IMR-90 (cell line): ENCODE data around the gene LAMA3. TPM values are rescaled to one million over a fixed set of nuclear protein-coding genes. Genes with fewer than 3 reads are reported as not detected.

Experiments
- ATAC-seq: fragments of 200-7000 bp; cut with Tn5 transposase; 2 replicates; pipeline ENCODE4 v1.9.1; 2020; ENCODE audit warnings: low read depth, mild to moderate bottlenecking, moderate library complexity
- BruUV-seq: library from RNA; stranded (reverse); fragments of 400-500 nt; replicated peaks from 2 replicates; lab custom pipeline; 2021; lab: Mats Ljungman, UMichigan
- CTCF ChIA-PET: fragments of 300-600 bp; formaldehyde crosslinking; extraction: SDS; loops from one replicate; lab custom pipeline; 2021; ENCODE audit warnings: antibody characterized with exemption; lab: Yijun Ruan, JAX
- POLR2A ChIA-PET: fragments of 300-600 bp; sonication (Branson Sonifier 250); formaldehyde crosslinking; loops from one replicate; lab custom pipeline; 2022; ENCODE audit warnings: antibody characterized with exemption; ENCODE audit not compliant: unreplicated experiment; lab: Charles Lee
- DNase-seq: peaks from one replicate; pipeline ENCODE4 v3.0.0; 2013
- H2AFZ ChIP-seq: replicated peaks from 2 replicates; pipeline ENCODE3; 2013; ENCODE audit warnings: low read length, mild to moderate bottlenecking; ENCODE audit not compliant: poor library complexity
- H2AK5ac ChIP-seq: 2 replicates; pipeline ENCODE4 v1.6.1; 2013; ENCODE audit warnings: low read depth, low read length, inconsistent platforms
- H2AK9ac ChIP-seq: replicated peaks from 2 replicates; pipeline ENCODE3; 2013; ENCODE audit warnings: mild to moderate bottlenecking, low read depth, low read length, moderate library complexity; ENCODE audit not compliant: poor library complexity
- H2BK120ac ChIP-seq: 2 replicates; pipeline ENCODE4 v1.6.1; 2013; ENCODE audit warnings: low read depth, low read length, inconsistent platforms
- H2BK15ac ChIP-seq: 3 replicates; pipeline ENCODE4 v1.6.1; 2013; ENCODE audit warnings: low read depth, low read length, inconsistent platforms
- H2BK20ac ChIP-seq: 2 replicates; pipeline ENCODE4 v1.6.1; 2013; ENCODE audit warnings: low read depth, mild to moderate bottlenecking, inconsistent platforms, low read length, moderate library complexity
- H2BK5ac ChIP-seq: 2 replicates; pipeline ENCODE4 v1.6.1; 2013; ENCODE audit warnings: mild to moderate bottlenecking, low read depth, low read length, inconsistent platforms; ENCODE audit not compliant: poor library complexity, severe bottlenecking
- H3K14ac ChIP-seq: replicated peaks from 2 replicates; pipeline ENCODE4 v1.6.1; 2013; ENCODE audit warnings: low read depth, low read length, inconsistent platforms
- H3K18ac ChIP-seq: 2 replicates; pipeline ENCODE4 v1.6.1; 2013; ENCODE audit warnings: low read depth, low read length, control low read depth
- H3K23ac ChIP-seq: 2 replicates; pipeline ENCODE4 v1.6.1; 2013; ENCODE audit warnings: low read depth, low read length, inconsistent platforms
- H3K27ac ChIP-seq: 2 replicates; pipeline ENCODE4 v1.5.1; 2013; ENCODE audit warnings: mild to moderate bottlenecking, control low read depth, low read length; ENCODE audit not compliant: insufficient read depth
- H3K27me3 ChIP-seq: 2 replicates; pipeline ENCODE4 v1.6.1; 2013; ENCODE audit warnings: low read length; ENCODE audit not compliant: control insufficient read depth, insufficient read depth
- H3K36me3 ChIP-seq: 2 replicates; pipeline ENCODE4 v1.6.1; 2013; ENCODE audit warnings: low read length, mixed read lengths; ENCODE audit not compliant: control insufficient read depth, insufficient read depth
- H3K4ac ChIP-seq: 2 replicates; pipeline ENCODE4 v1.6.1; 2013; ENCODE audit warnings: low read depth, low read length, inconsistent platforms
- H3K4me1 ChIP-seq: 2 replicates; pipeline ENCODE4 v1.6.1; 2013; ENCODE audit warnings: low read length, mixed read lengths; ENCODE audit not compliant: control insufficient read depth, insufficient read depth
- H3K4me2 ChIP-seq: 2 replicates; pipeline ENCODE4 v1.6.1; 2013; ENCODE audit warnings: low read depth, mild to moderate bottlenecking, control low read depth, low read length, moderate library complexity
- H3K4me3 ChIP-seq: 2 replicates; pipeline ENCODE4 v1.5.1; 2013; ENCODE audit warnings: low read depth, mild to moderate bottlenecking, control low read depth, low read length, moderate library complexity; ENCODE audit not compliant: insufficient read depth
- H3K56ac ChIP-seq: 2 replicates; pipeline ENCODE4 v1.6.1; 2013; ENCODE audit warnings: low read length, inconsistent platforms; ENCODE audit not compliant: insufficient read depth; ENCODE audit errors: extremely low read depth
- H3K79me1 ChIP-seq, 2 experiments: 2 replicates each; pipeline ENCODE4 v1.6.1; 2013; ENCODE audit warnings: low read length in 2 of 2, inconsistent platforms in 1 of 2, low read depth in 1 of 2
- H3K9ac ChIP-seq: 2 replicates; pipeline ENCODE4 v1.6.1; 2013; ENCODE audit warnings: low read depth, low read length, control low read depth
- H3K9me1 ChIP-seq: 2 replicates; pipeline ENCODE4 v1.6.1; 2013; ENCODE audit warnings: low read length, inconsistent platforms; ENCODE audit not compliant: insufficient read depth
- H3K9me3 ChIP-seq: 2 replicates; pipeline ENCODE4 v1.6.1; 2013; ENCODE audit warnings: low read length; ENCODE audit not compliant: control insufficient read depth, insufficient read depth
- H4K20me1 ChIP-seq: 2 replicates; pipeline ENCODE4 v1.6.1; 2013; ENCODE audit warnings: low read length, inconsistent platforms; ENCODE audit not compliant: insufficient read depth
- H4K5ac ChIP-seq: 2 replicates; pipeline ENCODE4 v1.6.1; 2013; ENCODE audit warnings: mild to moderate bottlenecking, low read depth, low read length, control low read depth
- H4K8ac ChIP-seq, 2 experiments: 2 replicates each; pipeline ENCODE4 v1.6.1; 2013; ENCODE audit warnings: low read depth in 2 of 2, low read length in 2 of 2, control low read depth in 1 of 2, inconsistent platforms in 1 of 2
- H4K91ac ChIP-seq: 2 replicates; pipeline ENCODE4 v1.6.1; 2013; ENCODE audit warnings: low read depth, low read length, inconsistent platforms; ENCODE audit not compliant: insufficient read depth
- BHLHE40 ChIP-seq: fragments of 150-350 bp; IDR thresholded peaks from 2 replicates; pipeline ENCODE4 v1.6.1; 2016; ENCODE audit warnings: mild to moderate bottlenecking, low read depth, low read length
- CEBPB ChIP-seq: IDR thresholded peaks from 2 replicates; pipeline ENCODE4 v1.6.1; 2012; ENCODE audit warnings: low read depth, low read length, improper control_type of control experiment
- CHD1 ChIP-seq: IDR thresholded peaks from 2 replicates; pipeline ENCODE4 v1.6.1; 2012; ENCODE audit warnings: low read depth, low read length, improper control_type of control experiment
- FOS ChIP-seq: fragments of 150-350 bp; IDR thresholded peaks from 2 replicates; pipeline ENCODE4 v1.6.1; 2016; ENCODE audit warnings: low read depth, low read length
- MAZ ChIP-seq: IDR thresholded peaks from 2 replicates; pipeline ENCODE4 v1.6.1; 2012; ENCODE audit warnings: low read depth, mild to moderate bottlenecking, low read length, improper control_type of control experiment, moderate library complexity, borderline replicate concordance
- MXI1 ChIP-seq: IDR thresholded peaks from 2 replicates; pipeline ENCODE4 v1.6.1; 2012; ENCODE audit warnings: low read depth, mild to moderate bottlenecking, low read length, moderate library complexity, borderline replicate concordance
- NFE2L2 ChIP-seq: fragments of 150-350 bp; IDR thresholded peaks from 2 replicates; pipeline ENCODE4 v1.6.1; 2016; ENCODE audit warnings: low read depth, mild to moderate bottlenecking, low read length
- POLR2A ChIP-seq: IDR thresholded peaks from 2 replicates; pipeline ENCODE4 v1.6.1; 2012; ENCODE audit warnings: mild to moderate bottlenecking, low read depth, low read length
- RAD21 ChIP-seq: IDR thresholded peaks from 2 replicates; pipeline ENCODE4 v1.6.1; 2012; ENCODE audit warnings: low read length, improper control_type of control experiment
- RCOR1 ChIP-seq: IDR thresholded peaks from 2 replicates; pipeline ENCODE4 v1.6.1; 2012; ENCODE audit warnings: mild to moderate bottlenecking, low read length, improper control_type of control experiment; ENCODE audit not compliant: insufficient replicate concordance
- RFX5 ChIP-seq: IDR thresholded peaks from 2 replicates; pipeline ENCODE4 v1.8.0; 2012; ENCODE audit warnings: low read depth, mild to moderate bottlenecking, low read length, moderate library complexity
- WGBS, 2 experiments: methylation state at CpG; one replicate each; pipeline versions ENCODE4 v1.1.5 to v1.1.7; 2013; ENCODE audit warnings: missing lambda C conversion rate in 2 of 2; ENCODE audit not compliant: insufficient read length in 1 of 2; ENCODE audit errors: extremely low coverage in 2 of 2; 5-methylcytosine and 5-hydroxymethylcytosine counted together
- dilution Hi-C: fragments of 300-500 bp; cut with HindIII; formaldehyde crosslinking; loops from one replicate; pipeline ENCODE4 v1.14.3; 2018; ENCODE audit warnings: low sequenced_read_pairs; ENCODE audit not compliant: unreplicated experiment
- in situ Hi-C: fragments of 300-500 bp; cut with MboI; formaldehyde crosslinking; loops from 3 replicates; pipeline ENCODE4 v1.14.3; 2019; ENCODE audit warnings: low sequenced_read_pairs, inconsistent platforms, mixed read lengths
- intact Hi-C: fragments of 100-400 bp; cut with micrococcal nuclease; formaldehyde crosslinking; loops from 2 replicates; pipeline ENCODE4 v1.10.0; 2022
- polyA plus RNA-seq, 3 experiments: library from polyadenylated mRNA; depleted of rRNA; stranded (reverse); fragments of >200 nt; gene quantifications; 2 replicates each; pipeline ENCODE4 v1.2.3, GENCODE V29; 2012; ENCODE audit warnings: low replicate concordance in 1 of 3
- total RNA-seq: library from RNA; depleted of rRNA; stranded (reverse); fragments of >200 nt; gene quantifications from 2 replicates; pipeline ENCODE4 v1.2.3, GENCODE V29; 2012
- TF ChIP-seq, protein P1 (sequence below): fragments of 150-350 bp; IDR thresholded peaks from 2 replicates; pipeline ENCODE4 v1.6.1; 2017; ENCODE audit warnings: mild to moderate bottlenecking, antibody characterized with exemption, low read length, low read depth
- TF ChIP-seq, protein P2 (sequence below): fragments of 150-350 bp; IDR thresholded peaks from 2 replicates; pipeline ENCODE4 v1.6.1; 2016; ENCODE audit warnings: low read depth, mild to moderate bottlenecking, low read length, moderate library complexity, borderline replicate concordance
- TF ChIP-seq, protein P3 (sequence below): conservative IDR thresholded peaks from 2 replicates; pipeline ENCODE4 v1.5.1; 2012; ENCODE audit warnings: mild to moderate bottlenecking, low read depth, low read length, improper control_type of control experiment

LAMA3 gene
- total and polyA plus RNA-seq, 2 of the 4 experiments (the other 2 are of a cell fraction) = 0.18 to 0.19 TPM

DNA sequence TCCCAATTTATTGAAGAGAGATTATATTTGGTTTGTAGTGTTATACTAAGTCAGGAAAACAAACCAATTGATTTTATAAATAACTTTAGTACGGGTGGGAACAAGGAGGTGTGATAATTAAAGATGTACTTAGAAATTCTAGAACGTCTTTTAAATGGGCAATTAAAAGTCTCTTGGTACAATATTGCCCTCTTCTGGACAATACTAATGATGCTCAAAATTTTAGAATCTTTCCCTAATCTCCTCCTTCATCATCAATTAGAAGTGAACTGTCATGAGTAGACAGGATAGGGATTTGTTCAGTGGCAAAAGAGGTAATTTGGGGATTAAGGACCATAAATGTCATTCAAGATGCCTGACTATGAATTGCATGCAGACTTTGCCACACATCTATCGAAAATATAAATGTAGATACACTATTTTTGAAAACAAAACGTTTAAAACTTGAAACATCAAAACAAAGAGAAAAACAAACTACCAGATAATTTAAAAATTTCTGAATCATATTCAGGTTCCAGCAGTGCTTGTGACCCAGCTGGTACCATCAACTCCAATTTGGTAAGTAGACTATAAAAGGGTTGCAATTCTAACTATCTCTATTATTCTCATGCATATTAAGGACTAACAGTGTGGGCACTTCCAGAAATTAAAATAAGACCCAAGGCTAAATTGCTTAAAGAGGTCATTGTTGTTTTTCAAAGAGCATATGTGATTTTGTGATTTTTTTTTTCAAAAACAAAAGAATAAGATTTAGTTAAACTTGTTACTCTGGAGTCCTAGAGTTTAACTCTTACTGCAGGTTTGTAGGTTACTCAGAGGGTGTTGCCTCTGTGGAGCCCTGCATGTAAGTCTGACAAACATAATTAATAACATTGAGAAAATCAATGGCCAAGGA is 123.5 kb downstream of the LAMA3 start:
- CTCF ChIA-PET = interaction anchor here (1.0 to 1.3 kb wide), 3 partner anchors 17 to 191 kb away, joined by 3 to 5 read pairs (median 4); no protein-coding TSS in a partner anchor
- ATAC-seq (peak; percentile 61; the same call in 1 of the 2 replicates), DNase-seq (peak; percentile 19)
- H2BK20ac ChIP-seq = no peak overlapping the region
- no peak overlapping the region for H3K4me2 ChIP-seq
- no peaks in the 10 kb centered on the region for H3K36me3 ChIP-seq
- no peak overlapping the region for H2AK5ac ChIP-seq
- intact Hi-C loops (loop anchor here (1.0 to 5.0 kb wide), 5 partner anchors 109 to 305 kb away; no protein-coding TSS in a partner anchor), dilution Hi-C loops (no loop called here), in situ Hi-C loops (loop anchor here (5.0 kb wide), 1 partner anchor 190 kb away; no protein-coding TSS in a partner anchor)
- no peak overlapping the region for H2AFZ ChIP-seq
- no peak overlapping the region for H2AK9ac ChIP-seq
- H3K4ac ChIP-seq = no peak overlapping the region
- H2BK15ac ChIP-seq = no peak overlapping the region
- H3K79me1 ChIP-seq = no peaks in the 10 kb centered on the region
- H3K4me1 ChIP-seq = no peaks in the 10 kb centered on the region
- H4K8ac ChIP-seq = no peak overlapping the region
- POLR2A ChIA-PET = interaction anchor here (0.6 kb wide), 1 partner anchor 343 kb away, joined by 4 read pairs; no protein-coding TSS in a partner anchor
- H3K9ac ChIP-seq = no peak overlapping the region
- H3K27ac ChIP-seq = no peak overlapping the region
- no TSS peak for BruUV-seq
- H2BK5ac ChIP-seq = no peak overlapping the region
- H4K91ac ChIP-seq = no peak overlapping the region
- no peak overlapping the region for H3K18ac ChIP-seq
- no peak overlapping the region for H2BK120ac ChIP-seq
- no peak overlapping the region for H3K56ac ChIP-seq
- H4K20me1 ChIP-seq = no peaks in the 10 kb centered on the region
- no peak overlapping the region for H4K5ac ChIP-seq
- H3K4me3 ChIP-seq = no peak overlapping the region
- WGBS, 2 experiments = no CpG with 5 or more reads among the region's 4 CpGs
- H3K9me1 ChIP-seq = no peaks in the 10 kb centered on the region
- no peak overlapping the region for H3K14ac ChIP-seq
- H3K9me3 ChIP-seq = no peaks in the 10 kb centered on the region
- H3K23ac ChIP-seq = no peak overlapping the region
- peaks cover 30% of the 10 kb centered on the region for H3K27me3 ChIP-seq
- no peak for TF ChIP-seq RCOR1
- TF ChIP-seq, protein P1, sequence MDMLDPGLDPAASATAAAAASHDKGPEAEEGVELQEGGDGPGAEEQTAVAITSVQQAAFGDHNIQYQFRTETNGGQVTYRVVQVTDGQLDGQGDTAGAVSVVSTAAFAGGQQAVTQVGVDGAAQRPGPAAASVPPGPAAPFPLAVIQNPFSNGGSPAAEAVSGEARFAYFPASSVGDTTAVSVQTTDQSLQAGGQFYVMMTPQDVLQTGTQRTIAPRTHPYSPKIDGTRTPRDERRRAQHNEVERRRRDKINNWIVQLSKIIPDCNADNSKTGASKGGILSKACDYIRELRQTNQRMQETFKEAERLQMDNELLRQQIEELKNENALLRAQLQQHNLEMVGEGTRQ = no peak
- TF ChIP-seq BHLHE40 = no peak
- no peak for TF ChIP-seq CHD1
- no peak for TF ChIP-seq MXI1
- TF ChIP-seq, protein P2, sequence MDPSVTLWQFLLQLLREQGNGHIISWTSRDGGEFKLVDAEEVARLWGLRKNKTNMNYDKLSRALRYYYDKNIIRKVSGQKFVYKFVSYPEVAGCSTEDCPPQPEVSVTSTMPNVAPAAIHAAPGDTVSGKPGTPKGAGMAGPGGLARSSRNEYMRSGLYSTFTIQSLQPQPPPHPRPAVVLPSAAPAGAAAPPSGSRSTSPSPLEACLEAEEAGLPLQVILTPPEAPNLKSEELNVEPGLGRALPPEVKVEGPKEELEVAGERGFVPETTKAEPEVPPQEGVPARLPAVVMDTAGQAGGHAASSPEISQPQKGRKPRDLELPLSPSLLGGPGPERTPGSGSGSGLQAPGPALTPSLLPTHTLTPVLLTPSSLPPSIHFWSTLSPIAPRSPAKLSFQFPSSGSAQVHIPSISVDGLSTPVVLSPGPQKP = no peak
- peak; percentile 67 for TF ChIP-seq RAD21
- no peak for TF ChIP-seq NFE2L2
- TF ChIP-seq, protein P3, sequence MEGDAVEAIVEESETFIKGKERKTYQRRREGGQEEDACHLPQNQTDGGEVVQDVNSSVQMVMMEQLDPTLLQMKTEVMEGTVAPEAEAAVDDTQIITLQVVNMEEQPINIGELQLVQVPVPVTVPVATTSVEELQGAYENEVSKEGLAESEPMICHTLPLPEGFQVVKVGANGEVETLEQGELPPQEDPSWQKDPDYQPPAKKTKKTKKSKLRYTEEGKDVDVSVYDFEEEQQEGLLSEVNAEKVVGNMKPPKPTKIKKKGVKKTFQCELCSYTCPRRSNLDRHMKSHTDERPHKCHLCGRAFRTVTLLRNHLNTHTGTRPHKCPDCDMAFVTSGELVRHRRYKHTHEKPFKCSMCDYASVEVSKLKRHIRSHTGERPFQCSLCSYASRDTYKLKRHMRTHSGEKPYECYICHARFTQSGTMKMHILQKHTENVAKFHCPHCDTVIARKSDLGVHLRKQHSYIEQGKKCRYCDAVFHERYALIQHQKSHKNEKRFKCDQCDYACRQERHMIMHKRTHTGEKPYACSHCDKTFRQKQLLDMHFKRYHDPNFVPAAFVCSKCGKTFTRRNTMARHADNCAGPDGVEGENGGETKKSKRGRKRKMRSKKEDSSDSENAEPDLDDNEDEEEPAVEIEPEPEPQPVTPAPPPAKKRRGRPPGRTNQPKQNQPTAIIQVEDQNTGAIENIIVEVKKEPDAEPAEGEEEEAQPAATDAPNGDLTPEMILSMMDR = peak; percentile 66
- TF ChIP-seq MAZ = no peak
- TF ChIP-seq CEBPB = no peak
- TF ChIP-seq POLR2A = no peak
- TF ChIP-seq RFX5 = no peak
- TF ChIP-seq FOS = no peak
